HCT116 (cell line): Measurements from ENCODE around the gene MESP2. TPM values are rescaled to one million over a fixed set of nuclear protein-coding genes. Genes with fewer than 3 reads are reported as not detected.

ENCODE experiments used
- ATAC-seq: fragments of 200-7000 bp; cut with Tn5 transposase; 2 replicates; pipeline ENCODE4 v1.9.1; 2020; ENCODE audit warnings: mild to moderate bottlenecking, moderate library complexity
- BruUV-seq: library from RNA; stranded (reverse); fragments of 400-500 nt; replicated peaks from 2 replicates; lab custom pipeline; 2021; lab: Mats Ljungman, UMichigan
- CTCF ChIA-PET: fragments of 300-600 bp; sonication (Branson Sonifier 250); formaldehyde crosslinking; loops from one replicate; lab custom pipeline; 2021; ENCODE audit warnings: antibody characterized with exemption; lab: Charles Lee
- POLR2A ChIA-PET: fragments of 300-600, 350-600 bp; sonication (Branson Sonifier 250); formaldehyde crosslinking; loops from one replicate; lab custom pipeline; 2021; ENCODE audit warnings: antibody characterized with exemption; lab: Charles Lee
- RAD21 ChIA-PET, 2 experiments: fragments of 300-600 bp; sonication (Branson Sonifier 250); formaldehyde crosslinking; loops; one replicate each; lab custom pipeline; 2023; ENCODE audit warnings: low total read pairs in 2 of 2; ENCODE audit not compliant: uncharacterized antibody in 2 of 2, unreplicated experiment in 2 of 2, low non-redundant PET in 1 of 2; lab: Charles Lee
- DNase-seq: peaks from one replicate; pipeline ENCODE4 v3.0.0-alpha.2; 2010; ENCODE audit warnings: low read depth, low spot score
- H2AFZ ChIP-seq: fragments of 200-600 bp; shearing (Covaris generic), sonication (generic); 2 replicates; pipeline ENCODE4 v1.6.1; 2017; ENCODE audit warnings: low read depth, mixed run types, mixed read lengths, antibody characterized with exemption, low read length; ENCODE audit not compliant: poor library complexity, severe bottlenecking
- H3K27ac ChIP-seq: 2 replicates; pipeline ENCODE4 v1.5.1; 2012; ENCODE audit warnings: low read depth, low read length
- H3K27me3 ChIP-seq: fragments of 200-600 bp; sonication (generic); 2 replicates; pipeline ENCODE4 v1.6.1; 2016; ENCODE audit warnings: mixed run types, low read length, mixed read lengths; ENCODE audit not compliant: insufficient read depth
- H3K36me3 ChIP-seq, 2 experiments: fragments of 200-500 bp in 1 of 2; fragments of 200-600 bp in 1 of 2; sonication (Bioruptor generic) in 1 of 2; sonication (generic) in 1 of 2; 2 replicates each; pipeline versions ENCODE4 v1.5.1 to v1.6.1; 2014 to 2016; ENCODE audit warnings: low read length in 2 of 2, inconsistent platforms in 1 of 2, mixed read lengths in 1 of 2, mixed run types in 1 of 2; ENCODE audit not compliant: insufficient read depth in 2 of 2, control insufficient read depth in 1 of 2
- H3K4me1 ChIP-seq, 2 experiments: fragments of 200-600 bp in 1 of 2; sonication (generic) in 1 of 2; 2 replicates each; pipeline versions ENCODE4 v1.5.1 to v1.6.1; 2012 to 2017; ENCODE audit warnings: low read length in 2 of 2, inconsistent platforms in 1 of 2, mild to moderate bottlenecking in 1 of 2, mixed read lengths in 1 of 2, mixed run types in 1 of 2, moderate library complexity in 1 of 2; ENCODE audit not compliant: insufficient read depth in 2 of 2, control insufficient read depth in 1 of 2
- H3K4me2 ChIP-seq: fragments of 200-600 bp; sonication (generic); 2 replicates; pipeline ENCODE4 v1.6.1; 2017; ENCODE audit warnings: mixed run types, low read length, mixed read lengths
- H3K4me3 ChIP-seq, 2 experiments: fragments of 200-600 bp in 1 of 2; sonication (generic) in 1 of 2; replicated peaks in 1 of 2; 2 replicates each; pipeline ENCODE4 v1.5.1; 2011 to 2016; ENCODE audit warnings: low read length in 2 of 2, control low read depth in 1 of 2, low read depth in 1 of 2, mild to moderate bottlenecking in 1 of 2, mixed read lengths in 1 of 2, mixed run types in 1 of 2
- H3K79me2 ChIP-seq: fragments of 200-600 bp; sonication (generic); 2 replicates; pipeline ENCODE4 v1.6.1; 2017; ENCODE audit warnings: mild to moderate bottlenecking, mixed run types, low read length, moderate library complexity, mixed read lengths; ENCODE audit not compliant: insufficient read depth
- H3K9ac ChIP-seq: fragments of 200-600 bp; sonication (generic); 2 replicates; pipeline ENCODE4 v1.6.1; 2016; ENCODE audit warnings: low read length, mixed read lengths
- H3K9me2 ChIP-seq: fragments of 200-600 bp; sonication (generic), shearing (Covaris generic); 2 replicates; pipeline ENCODE4 v1.6.1; 2017; ENCODE audit warnings: mixed run types, mild to moderate bottlenecking, moderate library complexity; ENCODE audit not compliant: insufficient read depth
- H3K9me3 ChIP-seq, 2 experiments: fragments of 200-500 bp in 1 of 2; fragments of 200-600 bp in 1 of 2; sonication (Bioruptor generic) in 1 of 2; sonication (generic) in 1 of 2; 2 replicates each; pipeline ENCODE4 v1.6.1; 2014 to 2017; ENCODE audit warnings: low read length in 2 of 2, mixed read lengths in 2 of 2, inconsistent platforms in 1 of 2, low read depth in 1 of 2, mild to moderate bottlenecking in 1 of 2, mixed run types in 1 of 2, moderate library complexity in 1 of 2; ENCODE audit not compliant: control insufficient read depth in 1 of 2, insufficient read depth in 1 of 2
- H4K20me1 ChIP-seq: fragments of 200-600 bp; sonication (generic), shearing (Covaris generic); 2 replicates; pipeline ENCODE4 v1.6.1; 2017; ENCODE audit warnings: mixed run types, mild to moderate bottlenecking, moderate library complexity; ENCODE audit not compliant: insufficient read depth
- CEBPB ChIP-seq: IDR thresholded peaks from 2 replicates; pipeline ENCODE4 v1.6.1; 2012; ENCODE audit warnings: low read depth
- CTCF ChIP-seq, 3 experiments: fragments of 200-600 bp in 1 of 3; sonication (generic) in 1 of 3; IDR thresholded peaks in 2 of 3; conservative IDR thresholded peaks in 1 of 3; 2 replicates each; pipeline ENCODE4 v1.5.1; 2012 to 2017; ENCODE audit warnings: low read depth in 2 of 3, low read length in 2 of 3, antibody characterized with exemption in 1 of 3, borderline replicate concordance in 1 of 3, control low read depth in 1 of 3, mild to moderate bottlenecking in 1 of 3, mixed read lengths in 1 of 3, mixed run types in 1 of 3, moderate library complexity in 1 of 3; ENCODE audit not compliant: insufficient read depth in 1 of 3
- EGR1 ChIP-seq: IDR thresholded peaks from 2 replicates; pipeline ENCODE4 v1.6.1; 2012; ENCODE audit warnings: low read depth
- ELF1 ChIP-seq: IDR thresholded peaks from 2 replicates; pipeline ENCODE4 v1.6.1; 2012; ENCODE audit warnings: low read depth, borderline replicate concordance
- EZH2 ChIP-seq: fragments of 200-600 bp; sonication (generic); IDR thresholded peaks from 2 replicates; pipeline ENCODE4 v1.6.1; 2017; ENCODE audit warnings: antibody characterized with exemption, mixed run types
- EZH2phosphoT487 ChIP-seq: fragments of 200-600 bp; IDR thresholded peaks from 2 replicates; pipeline ENCODE4 v1.6.1; 2018; ENCODE audit warnings: antibody characterized with exemption, borderline replicate concordance
- JUND ChIP-seq: IDR thresholded peaks from 2 replicates; pipeline ENCODE4 v1.6.1; 2012
- MAX ChIP-seq: IDR thresholded peaks from 2 replicates; pipeline ENCODE4 v1.6.1; 2012
- RAD21 ChIP-seq: IDR thresholded peaks from 2 replicates; pipeline ENCODE4 v1.6.1; 2012; ENCODE audit warnings: low read depth, mild to moderate bottlenecking
- REST ChIP-seq: IDR thresholded peaks from 2 replicates; pipeline ENCODE4 v1.6.1; 2012; ENCODE audit warnings: low read depth
- SP1 ChIP-seq: IDR thresholded peaks from 2 replicates; pipeline ENCODE4 v1.6.1; 2012; ENCODE audit warnings: low read depth
- TCF7L2 ChIP-seq: IDR thresholded peaks from 2 replicates; pipeline ENCODE4 v1.7.0; 2011; ENCODE audit warnings: borderline replicate concordance, inconsistent platforms; ENCODE audit not compliant: insufficient read depth, insufficient read length; ENCODE audit errors: extremely low read depth
- ZFX ChIP-seq: fragments of 450-650 bp; IDR thresholded peaks from 2 replicates; pipeline ENCODE4 v1.6.1; 2017
- ZNF274 ChIP-seq: fragments of 200-500 bp; sonication (Bioruptor generic); IDR thresholded peaks from 2 replicates; pipeline ENCODE4 v1.6.1; 2014; ENCODE audit warnings: mild to moderate bottlenecking, low read depth, low read length, inconsistent platforms
- intact Hi-C: fragments of 100-400 bp; cut with micrococcal nuclease; formaldehyde crosslinking; loops from 2 replicates; pipeline ENCODE4 v1.10.0; 2022
- total RNA-seq: library from RNA; stranded (reverse); gene quantifications from one replicate; pipeline ENCODE4 v1.2.1, GENCODE V29; 2021; ENCODE audit not compliant: unreplicated experiment

MESP2 gene
- total RNA-seq, 1 experiment from 2014 or later: 0.20 TPM

GRCh38 chr15:89792106-89792805 lies 16.1 kb downstream of the MESP2 start:
- H3K9ac ChIP-seq: no peak overlapping the region
- no TSS peak for BruUV-seq
- H3K27ac ChIP-seq: no peak overlapping the region
- no peaks in the 10 kb centered on the region for H4K20me1 ChIP-seq
- peaks cover 4% of the 10 kb centered on the region in 2 experiments; a peak in 1 of 4 replicates for H3K4me1 ChIP-seq
- no peaks in the 10 kb centered on the region for H3K9me3 ChIP-seq
- ChIA-PET POLR2A (no interaction called here), RAD21 (no interaction called here), CTCF (interaction anchor here (0.7 kb wide), 1 partner anchor 38 kb away, joined by 3 read pairs; no protein-coding TSS in a partner anchor)
- intact Hi-C loops: no loop called here
- no peaks in the 10 kb centered on the region for H3K79me2 ChIP-seq
- no peaks in the 10 kb centered on the region for H3K27me3 ChIP-seq
- ATAC-seq (no peak), DNase-seq (no peak)
- no peak overlapping the region for H3K4me2 ChIP-seq
- no peaks in the 10 kb centered on the region for H3K9me2 ChIP-seq
- TF ChIP-seq EZH2: no peak
- TF ChIP-seq TCF7L2: no peak
- no peak for TF ChIP-seq ZNF274
- no peak for TF ChIP-seq MAX
- TF ChIP-seq CEBPB: no peak
- TF ChIP-seq EGR1: no peak
- no peak for TF ChIP-seq ELF1
- no peaks in the 10 kb centered on the region for H3K36me3 ChIP-seq
- no peak overlapping the region for H2AFZ ChIP-seq
- no peak overlapping the region for H3K4me3 ChIP-seq

- H2AFZ ChIP-seq: no peak overlapping the region
- H3K4me2 ChIP-seq: no peak overlapping the region
- ChIA-PET CTCF (no interaction called here), POLR2A (no interaction called here), RAD21 (no interaction called here)
- H3K4me1 ChIP-seq: peaks cover 4% of the 10 kb centered on the region in 2 experiments; a peak in 1 of 4 replicates
- H3K4me3 ChIP-seq: no peak overlapping the region
- no peaks in the 10 kb centered on the region for H3K79me2 ChIP-seq
- DNase-seq (no peak), ATAC-seq (no peak)
- no peaks in the 10 kb centered on the region for H3K36me3 ChIP-seq
- H3K27me3 ChIP-seq: no peaks in the 10 kb centered on the region
- no peaks in the 10 kb centered on the region for H3K9me3 ChIP-seq
- no peak overlapping the region for H3K27ac ChIP-seq
- intact Hi-C loops: no loop called here
- H3K9me2 ChIP-seq: no peaks in the 10 kb centered on the region
- no peaks in the 10 kb centered on the region for H4K20me1 ChIP-seq
- no TSS peak for BruUV-seq
- H3K9ac ChIP-seq: no peak overlapping the region
- TF ChIP-seq JUND (no peak), EZH2 (no peak), ZNF274 (no peak), RAD21 (no peak), CTCF (IDR thresholded peaks at IDR 0.05 in 2 of 3, conservative IDR thresholded peaks at IDR 0.05 in 1 of 3; ENCODE audit: borderline replicate concordance in 1 of 3, insufficient read depth in 1 of 3, low read depth in 2 of 3, low read length in 2 of 3) (no peak), TCF7L2 (no peak), ZFX (no peak), SP1 (no peak), CEBPB (no peak), EZH2phosphoT487 (no peak), REST (no peak)
Measured at GRCh38 chr15:89794627-89795241, 18.6 kb downstream of the MESP2 start.
